CD4-positive, alpha-beta T cell treated with Interleukin-15 for 1 hour (primary cell): ENCODE data around the gene NBPF1.
"Not testable (repeated sequence)": the region's sequence is repeated elsewhere in the genome, so short reads cannot be mapped to it uniquely, and the experiment has no call there.

ENCODE experiments used
- DNase-seq: peaks from one replicate; pipeline ENCODE4 v3.0.0-alpha.2; 2020

Gene NBPF1

GRCh38 chr1:16613185-16614147 is at the start of gene NBPF1:
Gene NBPF1, minus strand, starts transcription at chr1:16613564.
- DNase-seq = peak; percentile 85

- not testable (repeated sequence) for DNase-seq
These were observed 44.9 kb upstream of the NBPF1 start for GRCh38 chr1:16658234-16658633.

GRCh38 chr1:16656981-16657683 is 43.8 kb upstream of the NBPF1 start:
- not testable (repeated sequence) for DNase-seq

GRCh38 chr1:16656574-16656973 is 43.2 kb upstream of the NBPF1 start:
- DNase-seq = not testable (repeated sequence)

GRCh38 chr1:16651560-16651959 is 38.2 kb upstream of the NBPF1 start:
- DNase-seq = not testable (repeated sequence)

GRCh38 chr1:16649960-16650359 is 36.6 kb upstream of the NBPF1 start:
- not testable (repeated sequence) for DNase-seq

GRCh38 chr1:16649390-16649789 is 36.0 kb upstream of the NBPF1 start:
- DNase-seq = not testable (repeated sequence)

- DNase-seq = not testable (repeated sequence)
These were observed 35.4 kb upstream of the NBPF1 start for GRCh38 chr1:16648756-16649155.

GRCh38 chr1:16648250-16648649 is 34.9 kb upstream of the NBPF1 start:
- not testable (repeated sequence) for DNase-seq

GRCh38 chr1:16647179-16648176 is 34.1 kb upstream of the NBPF1 start:
- DNase-seq = peak; percentile 19

- not testable (repeated sequence) for DNase-seq
These were observed 33.4 kb upstream of the NBPF1 start for GRCh38 chr1:16646716-16647115.

GRCh38 chr1:16646061-16646664 is 32.8 kb upstream of the NBPF1 start:
- DNase-seq = peak; percentile 9

- DNase-seq = peak; percentile 17
These were observed 32.1 kb upstream of the NBPF1 start for GRCh38 chr1:16645271-16646060.

- peak; percentile 92 for DNase-seq
These were observed 31.3 kb upstream of the NBPF1 start for GRCh38 chr1:16644482-16645270.

- no peak for DNase-seq
These were observed 30.8 kb upstream of the NBPF1 start for GRCh38 chr1:16644193-16644481.

GRCh38 chr1:16643476-16644192 is 30.3 kb upstream of the NBPF1 start:
- peak; percentile 12 for DNase-seq

GRCh38 chr1:16643001-16643411 is 29.6 kb upstream of the NBPF1 start:
- peak; percentile 16 for DNase-seq

- DNase-seq = peak; percentile 15
These were observed 28.9 kb upstream of the NBPF1 start for GRCh38 chr1:16642025-16642966.
